Stomach smooth muscle (tissue), 2 donors: Measurements from ENCODE around the gene METTL5.

Experiments
- H3K27ac ChIP-seq: one replicate; pipeline ENCODE4 v1.7.0; 2013; ENCODE audit warnings: mild to moderate bottlenecking, low read length, inconsistent platforms
- H3K27me3 ChIP-seq, 2 donors: one replicate each; pipeline ENCODE4 v1.7.0; 2013; ENCODE audit warnings: low read length in 2 of 2; ENCODE audit not compliant: insufficient read depth in 2 of 2, control insufficient read depth in 1 of 2
- H3K36me3 ChIP-seq, 2 donors: one replicate each; pipeline ENCODE4 v1.7.0; 2013; ENCODE audit warnings: low read length in 2 of 2; ENCODE audit not compliant: control insufficient read depth in 2 of 2, insufficient read depth in 2 of 2
- H3K4me1 ChIP-seq: one replicate; pipeline ENCODE4 v1.7.0; 2013; ENCODE audit warnings: low read length; ENCODE audit not compliant: control insufficient read depth, insufficient read depth
- H3K4me3 ChIP-seq, 2 donors: one replicate each; pipeline ENCODE4 v1.7.0; 2013; ENCODE audit warnings: low read length in 2 of 2
- H3K9ac ChIP-seq, 2 donors: one replicate each; pipeline ENCODE4 v1.7.0; 2013; ENCODE audit warnings: low read length in 2 of 2, mild to moderate bottlenecking in 1 of 2
- H3K9me3 ChIP-seq, 2 donors: one replicate each; pipeline ENCODE4 v1.7.0; 2013; ENCODE audit warnings: low read length in 2 of 2; ENCODE audit not compliant: control insufficient read depth in 2 of 2
- donor health status: healthy.
- donor health status: Pancreatic carcinoma.

Gene METTL5

GRCh38 chr2:169781249-169782013, 43.3 kb downstream of the METTL5 start:
- H3K36me3 ChIP-seq, result no peaks in the 10 kb centered on the region

GRCh38 chr2:169778446-169778845, 46.3 kb downstream of the METTL5 start:
- Histone ChIP-seq H3K9me3 (no peaks in the 10 kb centered on the region), H3K4me3 (no peak overlapping the region), H3K9ac (no peak overlapping the region), H3K27ac (no peak overlapping the region), H3K27me3 (no peaks in the 10 kb centered on the region), H3K36me3 (no peaks in the 10 kb centered on the region), H3K4me1 (no peaks in the 10 kb centered on the region)

More at GRCh38 chr2:169781249-169782013, 43.3 kb downstream of the METTL5 start:
- Histone ChIP-seq H3K4me1 (no peaks in the 10 kb centered on the region), H3K4me3 (no peak overlapping the region), H3K9me3 (no peaks in the 10 kb centered on the region), H3K27me3 (no peaks in the 10 kb centered on the region), H3K9ac (no peak overlapping the region), H3K27ac (no peak overlapping the region)

GRCh38 chr2:169776252-169776761, 48.4 kb downstream of the METTL5 start:
- no peaks in the 10 kb centered on the region for H3K27me3 ChIP-seq
- H3K27ac ChIP-seq, result no peak overlapping the region
- H3K36me3 ChIP-seq, result no peaks in the 10 kb centered on the region
- no peaks in the 10 kb centered on the region for H3K9me3 ChIP-seq
- H3K4me1 ChIP-seq, result no peaks in the 10 kb centered on the region
- no peak overlapping the region for H3K4me3 ChIP-seq
- H3K9ac ChIP-seq, result no peak overlapping the region

- Histone ChIP-seq H3K4me3 (no peak overlapping the region), H3K9ac (no peak overlapping the region), H3K36me3 (no peaks in the 10 kb centered on the region), H3K27me3 (no peaks in the 10 kb centered on the region), H3K4me1 (no peaks in the 10 kb centered on the region), H3K9me3 (no peaks in the 10 kb centered on the region), H3K27ac (no peak overlapping the region)
Measured at GRCh38 chr2:169775765-169776164, 48.9 kb downstream of the METTL5 start.

GRCh38 chr2:169775354-169775753, 49.4 kb downstream of the METTL5 start:
- H3K36me3 ChIP-seq, result no peaks in the 10 kb centered on the region
- H3K27me3 ChIP-seq, result no peaks in the 10 kb centered on the region
- H3K4me1 ChIP-seq, result no peaks in the 10 kb centered on the region
- H3K9ac ChIP-seq, result no peak overlapping the region
- no peak overlapping the region for H3K4me3 ChIP-seq
- no peak overlapping the region for H3K27ac ChIP-seq
- H3K9me3 ChIP-seq, result no peaks in the 10 kb centered on the region

GRCh38 chr2:169772651-169773050, 52.1 kb downstream of the METTL5 start:
- Histone ChIP-seq H3K27me3 (no peaks in the 10 kb centered on the region), H3K4me1 (peaks cover 2% of the 10 kb centered on the region)

GRCh38 chr2:169771612-169772011, 53.1 kb downstream of the METTL5 start:
- H3K4me1 ChIP-seq, result peaks cover 5% of the 10 kb centered on the region

More at GRCh38 chr2:169772651-169773050, 52.1 kb downstream of the METTL5 start:
- no peaks in the 10 kb centered on the region for H3K9me3 ChIP-seq
- no peaks in the 10 kb centered on the region for H3K36me3 ChIP-seq
- H3K4me3 ChIP-seq, result no peak overlapping the region
- no peak overlapping the region for H3K27ac ChIP-seq
- H3K9ac ChIP-seq, result no peak overlapping the region

GRCh38 chr2:169771021-169771420, 53.7 kb downstream of the METTL5 start:
- Histone ChIP-seq H3K4me1 (peaks cover 5% of the 10 kb centered on the region), H3K9me3 (no peaks in the 10 kb centered on the region), H3K27me3 (no peaks in the 10 kb centered on the region), H3K36me3 (no peaks in the 10 kb centered on the region), H3K9ac (no peak overlapping the region), H3K4me3 (no peak overlapping the region), H3K27ac (no peak overlapping the region)

More at GRCh38 chr2:169771612-169772011, 53.1 kb downstream of the METTL5 start:
- no peaks in the 10 kb centered on the region for H3K36me3 ChIP-seq
- no peaks in the 10 kb centered on the region for H3K27me3 ChIP-seq
- H3K9ac ChIP-seq, result no peak overlapping the region
- H3K27ac ChIP-seq, result no peak overlapping the region
- H3K4me3 ChIP-seq, result no peak overlapping the region
- H3K9me3 ChIP-seq, result no peaks in the 10 kb centered on the region

GRCh38 chr2:169768262-169768995, 56.3 kb downstream of the METTL5 start:
- no peaks in the 10 kb centered on the region for H3K9me3 ChIP-seq
- no peak overlapping the region for H3K4me3 ChIP-seq
- no peak overlapping the region for H3K27ac ChIP-seq
- H3K9ac ChIP-seq, result no peak overlapping the region
- H3K36me3 ChIP-seq, result no peaks in the 10 kb centered on the region
- no peaks in the 10 kb centered on the region for H3K27me3 ChIP-seq
- peaks cover 5% of the 10 kb centered on the region for H3K4me1 ChIP-seq

- Histone ChIP-seq H3K27me3 (no peaks in the 10 kb centered on the region), H3K36me3 (no peaks in the 10 kb centered on the region), H3K4me3 (peak overlapping the region in 1 of 2 donors; percentile 8), H3K9ac (no peak overlapping the region), H3K4me1 (peaks cover 5% of the 10 kb centered on the region), H3K9me3 (no peaks in the 10 kb centered on the region), H3K27ac (no peak overlapping the region)
Measured at GRCh38 chr2:169767243-169767888, 57.3 kb downstream of the METTL5 start.
